Measurements from ENCODE around the gene IL17REL. TPM values are rescaled to one million over a fixed set of nuclear protein-coding genes. Genes with fewer than 3 reads are reported as not detected.

IL17REL gene
- total RNA-seq, 1 donor from 2014 or later, result not detected

Other genes with a start within 250 kb of the IL17REL start
- 45.5 and 46.8 TPM in 2 replicates for gene BRD1, start 184.9 kb downstream of the IL17REL start, total RNA-seq
- 19.4 and 20.9 TPM in 2 replicates for gene ZBED4, start 158.9 kb downstream of the IL17REL start, total RNA-seq
- 13.1 and 18.5 TPM in 2 replicates for gene ALG12, start 94.3 kb downstream of the IL17REL start, total RNA-seq
- gene CRELD2, start 94.1 kb downstream of the IL17REL start, total RNA-seq, result 48.1 and 51.0 TPM in 2 replicates
- 290 and 291 TPM in 2 replicates for gene PIM3, start 52.0 kb downstream of the IL17REL start, total RNA-seq
- gene TTLL8, start 45.5 kb upstream of the IL17REL start, total RNA-seq, result not detected in 2 replicates
- gene MLC1, start 72.7 kb upstream of the IL17REL start, total RNA-seq, result not detected in 2 replicates
- not detected in 2 replicates for gene MOV10L1, start 77.2 kb upstream of the IL17REL start, total RNA-seq
- 0.36 and 0.64 TPM in 2 replicates for gene PANX2, start 158.0 kb upstream of the IL17REL start, total RNA-seq
- gene TRABD, start 173.1 kb upstream of the IL17REL start, total RNA-seq, result 94.1 and 96.8 TPM in 2 replicates
- gene SELENOO, start 188.2 kb upstream of the IL17REL start, total RNA-seq, result 23.7 and 25.9 TPM in 2 replicates
- 52.1 and 54.6 TPM in 2 replicates for gene TUBGCP6, start 232.3 kb upstream of the IL17REL start, total RNA-seq
- gene HDAC10, start 238.5 kb upstream of the IL17REL start, total RNA-seq, result 67.4 and 68.1 TPM in 2 replicates
- 15.1 and 19.0 TPM in 2 replicates for gene MAPK12, start 248.9 kb upstream of the IL17REL start, total RNA-seq